GM18951 (cell line): Measurements from ENCODE around the gene TMEM258.

Source experiments
- POLR2A ChIP-seq: IDR thresholded peaks from 4 replicates; pipeline ENCODE4 v1.6.1; 2011; ENCODE audit warnings: mild to moderate bottlenecking; ENCODE audit not compliant: insufficient read length, insufficient read depth; ENCODE audit errors: extremely low read depth
- in situ Hi-C: fragments of 300-500 bp; cut with MboI; formaldehyde crosslinking; loops from one replicate; pipeline ENCODE4 v1.12.0; 2022; ENCODE audit warnings: low sequenced_read_pairs, mixed read lengths, inconsistent platforms; ENCODE audit not compliant: unreplicated experiment

TMEM258 gene

DNA sequence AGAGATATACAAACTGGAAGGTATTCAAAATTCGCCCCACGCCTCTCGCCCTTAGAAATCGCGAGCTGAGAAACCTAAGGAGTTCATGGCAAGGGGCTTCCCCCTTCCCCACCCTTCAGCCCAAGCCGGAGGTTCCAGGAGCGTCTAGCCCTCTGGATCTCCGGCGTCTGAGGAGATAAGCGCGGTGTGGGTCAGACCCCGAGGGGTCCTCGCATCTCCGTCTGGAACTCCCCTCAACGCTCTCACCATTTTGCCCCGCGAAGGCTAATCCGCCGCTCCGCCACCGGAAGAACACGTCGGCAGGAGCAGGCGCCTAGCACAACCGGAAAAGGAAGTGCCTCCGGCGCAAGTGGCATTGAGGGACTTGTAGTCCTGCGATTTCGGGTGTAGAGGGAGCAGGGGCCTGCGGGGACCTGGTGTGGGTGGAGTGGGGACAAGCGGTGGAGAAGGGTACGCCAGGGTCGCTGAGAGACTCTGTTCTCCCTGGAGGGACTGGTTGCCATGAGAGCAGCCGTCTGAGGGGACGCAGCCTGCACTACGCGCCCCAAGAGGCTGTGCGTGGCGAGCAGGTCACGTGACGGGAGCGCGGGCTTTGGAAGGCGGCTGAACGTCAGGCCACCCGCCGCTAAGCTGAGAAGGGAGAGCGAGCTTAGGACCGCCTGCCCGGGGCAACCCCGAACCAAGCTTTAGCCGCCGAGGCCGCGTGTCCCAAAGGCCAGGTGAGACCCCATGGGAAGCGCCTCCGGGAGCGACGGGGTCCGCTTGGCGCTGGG is at the start of gene TMEM258, which contains the start of gene FEN1:
Gene TMEM258 (minus strand): TSS at position 290 of the 773 bp plus-strand sequence. CDS start 41 bp downstream, at position 249.
Gene FEN1 (plus strand): TSS at position 602 of the 773 bp plus-strand sequence. CDS start 2,451 bp downstream, outside the sequence.
- peak; percentile 90 for TF ChIP-seq POLR2A
- in situ Hi-C loops, result no loop called here

DNA sequence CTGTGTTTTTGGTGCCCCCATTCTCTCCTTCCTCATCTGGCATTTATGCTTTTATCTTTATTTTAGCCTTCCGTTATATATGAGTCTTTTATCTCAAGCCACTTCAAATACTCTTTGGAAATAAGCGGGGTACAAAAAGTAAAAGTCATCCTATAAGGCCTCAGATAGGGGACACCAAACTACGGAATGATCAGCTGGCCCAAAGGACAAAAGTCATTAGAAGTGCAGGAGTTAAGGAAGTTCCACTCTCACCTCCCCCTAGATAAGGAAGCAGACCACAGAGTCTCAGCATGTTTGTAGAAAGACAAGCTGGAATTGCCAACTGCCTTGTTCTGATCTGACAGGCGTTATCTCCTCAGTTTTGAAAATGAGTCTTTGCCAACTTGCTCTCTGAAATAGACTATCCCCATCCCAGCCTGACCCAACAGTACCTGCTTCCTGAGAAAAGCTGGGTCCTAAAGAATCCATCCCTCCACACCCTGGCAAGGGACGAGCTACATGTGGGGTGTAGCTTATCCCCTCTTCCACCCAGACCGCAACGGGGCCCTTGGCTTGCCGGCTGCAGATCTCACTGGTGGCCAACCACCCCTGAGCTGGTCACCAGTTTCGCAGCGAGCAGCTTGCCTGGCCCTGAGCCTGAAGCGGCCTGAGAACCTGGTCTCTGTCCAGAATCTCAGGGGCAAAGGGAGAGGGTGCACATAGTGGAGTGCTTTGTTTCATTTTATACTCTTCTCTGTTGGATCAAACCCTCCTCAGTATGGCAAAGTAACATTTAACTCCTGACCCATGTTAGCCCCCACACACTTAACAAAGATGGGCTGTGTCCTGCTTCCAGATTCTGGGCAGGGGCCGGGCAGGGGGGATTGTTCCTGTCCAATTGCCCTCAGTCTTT is 49.5 kb upstream of the TMEM258 start:
- in situ Hi-C loops, result no loop called here
- TF ChIP-seq POLR2A, result no peak

DNA sequence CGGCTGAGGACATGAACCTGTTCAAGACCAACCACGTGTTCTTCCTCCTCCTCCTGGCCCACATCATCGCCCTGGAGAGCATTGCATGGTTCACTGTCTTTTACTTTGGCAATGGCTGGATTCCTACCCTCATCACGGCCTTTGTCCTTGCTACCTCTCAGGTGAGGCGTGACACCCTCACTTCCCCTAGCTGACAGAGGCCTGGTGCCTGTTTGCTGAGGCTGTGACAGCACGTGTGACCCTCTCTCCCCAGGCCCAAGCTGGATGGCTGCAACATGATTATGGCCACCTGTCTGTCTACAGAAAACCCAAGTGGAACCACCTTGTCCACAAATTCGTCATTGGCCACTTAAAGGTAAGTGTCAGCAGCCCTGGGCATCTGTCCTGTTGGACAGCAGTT is 48.0 kb upstream of the TMEM258 start:
- no peak for TF ChIP-seq POLR2A
- in situ Hi-C loops, result no loop called here

DNA sequence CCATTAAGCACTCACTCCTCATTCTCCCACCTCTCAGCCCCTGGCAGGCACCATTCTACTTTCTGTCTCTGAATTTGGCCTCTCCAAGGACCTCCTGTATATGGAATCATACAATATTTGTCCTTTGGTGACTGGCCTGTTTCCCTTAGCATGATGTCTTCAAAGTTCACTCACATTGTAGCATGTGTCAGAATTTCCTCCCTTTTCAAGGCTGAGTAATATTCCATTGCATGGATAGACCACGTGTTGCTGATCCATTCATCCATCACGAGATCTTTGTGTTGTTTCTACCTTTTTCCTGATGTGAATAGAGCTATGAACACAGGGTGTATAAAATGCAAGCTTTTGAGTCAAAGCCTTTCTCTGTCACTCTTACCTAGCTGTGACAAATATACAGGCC is 47.3 kb upstream of the TMEM258 start:
- TF ChIP-seq POLR2A, result no peak
- in situ Hi-C loops, result no loop called here

DNA sequence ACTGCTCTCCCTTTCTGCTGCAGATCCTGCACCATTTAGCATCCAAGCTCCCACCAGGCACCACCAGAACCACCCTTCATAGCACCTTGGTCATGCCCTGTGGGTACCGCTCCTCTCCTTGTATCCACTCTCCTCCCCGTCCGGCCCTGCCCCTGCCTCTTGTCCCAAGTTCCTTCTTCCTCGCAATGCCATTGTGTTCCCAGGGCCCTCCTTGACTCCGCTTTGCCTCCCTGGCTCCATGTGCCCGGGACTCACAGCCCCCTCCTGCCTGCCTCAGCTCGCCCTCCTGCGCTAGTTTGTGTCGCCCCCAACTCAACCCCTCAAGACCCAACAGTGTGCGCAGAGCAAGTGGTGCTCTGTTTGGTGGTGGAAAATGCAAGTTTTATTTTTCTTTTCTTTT is 46.5 kb upstream of the TMEM258 start:
- TF ChIP-seq POLR2A, result no peak
- in situ Hi-C loops, result no loop called here

DNA sequence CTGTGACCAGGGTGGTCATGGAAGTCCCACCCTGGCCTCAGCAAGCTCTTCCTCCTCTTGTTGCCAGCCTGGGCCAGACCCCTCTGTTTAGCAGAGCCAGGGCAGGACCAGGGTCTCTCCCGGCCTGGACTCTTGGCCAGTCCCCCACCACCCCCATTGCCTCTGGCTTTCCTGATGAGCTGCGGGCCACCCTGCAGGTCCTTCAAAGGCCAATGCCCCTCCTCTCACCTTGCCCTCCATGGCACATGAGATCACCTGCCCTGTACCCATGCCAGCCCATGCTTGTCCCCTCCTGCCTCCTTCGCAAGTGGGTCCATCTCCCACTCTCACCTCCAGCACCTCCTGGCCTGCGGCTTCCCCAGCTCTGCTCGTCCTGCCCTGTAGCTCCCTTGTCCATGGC is 46.1 kb upstream of the TMEM258 start:
- peak; percentile 24 for TF ChIP-seq POLR2A
- in situ Hi-C loops, result no loop called here

DNA sequence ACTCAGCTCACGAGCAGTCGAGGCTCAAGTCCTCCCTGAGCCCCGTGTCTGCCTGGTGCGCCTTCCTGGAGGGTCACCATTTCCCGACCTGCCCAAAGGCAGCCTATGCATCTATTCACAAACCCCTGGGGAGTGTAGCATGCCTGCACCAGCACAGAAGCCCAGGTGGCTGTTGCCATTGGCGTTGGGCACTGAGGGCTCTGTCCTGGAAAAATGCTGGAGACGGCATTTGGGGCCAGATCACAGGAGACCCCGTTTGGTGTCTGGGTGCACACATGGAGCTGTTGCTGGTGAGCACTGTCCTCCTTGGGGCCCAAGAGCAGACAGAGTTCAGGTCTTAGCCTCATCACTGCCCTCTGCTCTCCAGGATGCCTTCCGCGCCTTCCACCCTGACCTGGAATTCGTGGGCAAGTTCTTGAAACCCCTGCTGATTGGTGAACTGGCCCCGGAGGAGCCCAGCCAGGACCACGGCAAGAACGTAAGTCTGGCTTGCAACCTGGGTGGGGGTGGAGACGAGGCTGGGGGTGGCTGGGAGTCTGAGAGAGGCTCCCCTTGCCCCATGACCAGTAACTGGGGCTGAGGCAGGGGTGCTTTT is 45.1 kb upstream of the TMEM258 start:
- in situ Hi-C loops, result no loop called here
- TF ChIP-seq POLR2A, result no peak

DNA sequence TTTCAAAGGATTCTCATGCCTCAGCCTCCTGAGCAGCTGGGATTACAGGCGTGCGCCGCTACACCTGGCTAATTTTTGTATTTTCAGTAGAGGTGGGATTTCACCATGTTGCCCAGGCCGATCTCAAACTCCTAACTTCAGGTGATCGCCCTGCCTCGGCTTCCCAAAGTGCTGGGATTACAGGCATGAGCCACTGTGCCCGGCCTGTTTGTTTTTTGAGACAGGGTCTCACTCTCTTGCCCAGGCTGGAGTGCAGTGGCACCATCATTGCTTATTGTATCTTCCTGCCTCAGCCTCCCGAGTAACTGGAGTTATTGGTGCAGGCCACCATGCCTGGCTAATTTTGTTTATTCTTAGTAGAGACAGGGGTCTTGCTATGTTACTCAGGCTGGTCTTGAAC is 43.8 kb upstream of the TMEM258 start:
- TF ChIP-seq POLR2A, result no peak

DNA sequence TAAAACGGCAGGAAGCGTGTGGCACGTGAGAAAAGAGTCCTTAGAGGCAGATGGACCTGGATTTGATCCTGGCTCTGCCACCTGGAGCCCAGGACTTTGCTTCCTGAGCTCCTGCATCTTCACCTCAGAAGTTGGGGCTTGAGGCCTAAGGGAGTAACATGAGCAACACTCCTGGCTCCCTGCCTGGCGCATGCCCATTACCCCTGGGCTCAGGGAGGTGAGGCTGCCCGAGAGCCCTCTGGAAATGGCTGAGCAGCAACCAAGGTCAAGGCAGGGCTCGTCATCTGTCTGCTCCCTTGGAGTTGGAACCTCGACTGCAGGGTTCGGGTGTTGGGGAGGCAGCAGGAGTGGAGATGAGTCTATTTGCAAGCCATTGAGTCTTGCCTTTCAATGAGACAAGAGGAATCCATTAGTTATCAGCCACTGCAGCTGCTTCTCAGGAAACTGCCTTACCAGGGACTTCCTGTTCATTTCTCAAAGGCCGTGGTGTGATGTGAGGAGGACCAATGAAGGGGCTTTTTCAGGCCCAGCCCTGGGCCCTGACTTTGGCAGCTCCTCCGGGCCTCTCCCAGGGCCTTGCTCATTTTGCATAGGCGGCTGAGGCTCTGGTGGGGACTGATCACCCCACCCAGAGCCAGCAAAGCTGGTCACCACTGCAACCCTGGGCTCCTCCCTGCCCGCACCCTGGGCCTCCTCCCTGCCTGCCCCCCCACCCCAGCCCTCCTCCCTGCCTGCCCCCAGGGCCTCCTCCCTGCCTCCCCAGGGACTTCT is 42.1 kb upstream of the TMEM258 start:
- peak; percentile 73 for TF ChIP-seq POLR2A
- in situ Hi-C loops, result no loop called here

More for the DNA sequence above, 43.8 kb upstream of the TMEM258 start:
- in situ Hi-C loops, result no loop called here

DNA sequence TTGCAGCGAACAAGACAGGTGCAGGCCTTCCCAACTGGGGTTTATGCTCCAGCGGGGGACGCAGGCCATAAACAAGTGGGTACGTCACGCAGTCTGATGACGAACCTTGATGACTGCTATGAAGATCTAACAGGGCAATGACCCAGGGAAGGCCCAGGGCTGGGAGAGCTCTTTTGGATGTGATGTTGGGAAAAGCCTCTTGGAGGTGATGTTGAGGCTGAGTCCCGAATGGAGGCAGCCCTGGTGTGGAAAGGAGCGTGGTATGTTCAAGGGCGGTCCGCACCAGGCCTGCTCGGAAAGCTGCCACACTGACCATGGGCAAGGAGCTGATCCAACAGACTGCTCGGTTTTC is 41.5 kb upstream of the TMEM258 start:
- in situ Hi-C loops, result no loop called here
- TF ChIP-seq POLR2A, result no peak

DNA sequence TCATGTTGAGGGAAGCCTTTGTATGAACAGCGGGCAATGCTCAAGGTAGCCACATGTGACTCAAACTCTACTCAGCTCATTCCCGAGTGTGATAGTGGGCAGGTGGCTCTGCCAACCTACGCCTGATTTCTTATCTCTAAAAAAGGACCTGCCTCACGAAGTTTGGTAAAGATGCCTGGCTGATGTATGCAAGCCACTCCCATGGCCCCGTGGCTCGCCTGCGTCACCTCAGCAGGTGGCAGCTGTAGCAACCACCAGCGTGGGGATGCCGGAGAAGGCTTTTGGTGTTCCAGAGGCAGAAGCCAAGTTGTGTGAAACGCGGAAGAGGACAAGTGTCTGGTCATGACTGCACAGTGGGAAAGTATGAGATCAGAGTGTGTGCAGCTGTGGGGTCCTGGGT is 41.1 kb upstream of the TMEM258 start:
- in situ Hi-C loops, result no loop called here
- no peak for TF ChIP-seq POLR2A

DNA sequence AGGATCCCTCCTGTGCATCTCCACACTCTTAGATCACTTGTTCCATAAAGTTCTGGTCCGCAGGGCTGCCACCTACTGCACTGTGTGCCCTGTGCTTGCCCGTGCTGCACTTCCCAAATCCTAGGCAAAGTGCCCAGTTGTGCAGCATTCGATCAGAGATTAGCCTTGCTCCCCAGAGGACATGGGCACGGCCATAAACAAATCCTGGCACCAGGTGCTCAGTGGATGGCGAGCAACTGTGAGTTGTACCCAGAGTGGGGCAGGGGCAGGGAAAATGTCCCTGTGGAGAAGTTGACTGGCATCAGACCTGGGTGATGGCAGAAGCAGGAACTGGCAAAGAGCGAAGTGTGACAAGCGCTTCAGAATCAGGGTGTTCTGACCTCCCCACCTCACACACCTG is 40.4 kb upstream of the TMEM258 start:
- in situ Hi-C loops, result no loop called here
- no peak for TF ChIP-seq POLR2A

DNA sequence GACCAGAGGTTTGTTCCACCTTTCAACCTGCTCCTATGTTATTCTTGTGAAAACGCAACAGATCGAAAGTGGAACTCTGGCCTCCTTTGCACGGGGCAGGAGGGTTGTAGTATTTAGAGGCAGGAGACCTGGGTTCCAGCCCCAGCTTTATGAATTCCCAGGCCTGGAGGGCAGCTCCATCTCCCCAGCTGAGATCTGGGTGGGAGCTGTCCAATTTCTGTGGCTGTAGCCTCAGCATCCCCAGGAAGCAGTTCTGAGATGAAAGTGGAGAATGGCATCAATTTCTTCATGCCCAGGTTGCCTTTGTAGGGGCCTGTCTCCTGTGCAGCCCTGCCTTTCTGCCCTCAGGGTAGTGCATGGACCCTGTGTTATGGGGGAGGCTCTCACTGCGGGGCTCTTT is 39.8 kb upstream of the TMEM258 start:
- TF ChIP-seq POLR2A, result no peak
- in situ Hi-C loops, result no loop called here
